ENCODE data around the gene ZBTB47. TPM values are rescaled to one million over a fixed set of nuclear protein-coding genes. Genes with fewer than 3 reads are reported as not detected.

Gene ZBTB47
- total and polyA plus RNA-seq, 10 of the 15 experiments (the other 5 are each of a cell fraction or from before 2014, with no cell fraction given): 0.04 to 3.4 (median 1.0) TPM; not detected in 1

GRCh38 chr3:42703695-42704025 lies 50.2 kb downstream of the ZBTB47 start (continued):
- no peak for TF ChIP-seq SKIL (IDR thresholded peaks at IDR 0.05; ENCODE audit: low read depth, poor library complexity, severe bottlenecking)
- no peak for TF ChIP-seq IRF5 (IDR thresholded peaks at IDR 0.05; ENCODE audit: borderline replicate concordance)
- no peak for TF ChIP-seq PBX3 (IDR thresholded peaks at IDR 0.05; ENCODE audit: insufficient replicate concordance, low read depth, low read length)
- TF ChIP-seq ATF3 (IDR thresholded peaks at IDR 0.05; ENCODE audit: borderline replicate concordance, extremely low read depth, low read depth, low read length): no peak
- no peak for TF ChIP-seq BHLHE40 (IDR thresholded peaks at IDR 0.05; ENCODE audit: borderline replicate concordance in 1 of 2, low read depth in 2 of 2, low read length in 1 of 2)
- no peak for TF ChIP-seq CHD2 (IDR thresholded peaks at IDR 0.05; ENCODE audit: borderline replicate concordance, low read depth, low read length)
- TF ChIP-seq EED (IDR thresholded peaks at IDR 0.05; ENCODE audit: low read depth): no peak
- no peak for TF ChIP-seq ASH2L (IDR thresholded peaks at IDR 0.05; ENCODE audit: borderline replicate concordance, low read depth)
- TF ChIP-seq CEBPZ (IDR thresholded peaks at IDR 0.05; ENCODE audit: low read depth, low read length): no peak
- no peak for TF ChIP-seq SREBF1 (IDR thresholded peaks at IDR 0.05; ENCODE audit: low read length)
- TF ChIP-seq HDGF (IDR thresholded peaks at IDR 0.05): no peak

Data from GM12878 (cell line).